Neutrophil (primary cell): Measurements from ENCODE around the gene ST13.
"Not testable (repeated sequence)": the region's sequence is repeated elsewhere in the genome, so short reads cannot be mapped to it uniquely, and the experiment has no call there.

ENCODE experiments used
- H3K27ac ChIP-seq: fragments of 200-600 bp; sonication (generic); 2 replicates; pipeline ENCODE4 v1.5.1; 2016; ENCODE audit warnings: mild to moderate bottlenecking, moderate library complexity
- H3K27me3 ChIP-seq: fragments of 200-600 bp; sonication (generic); 2 replicates; pipeline ENCODE4 v1.6.0; 2016; ENCODE audit warnings: mild to moderate bottlenecking
- H3K36me3 ChIP-seq: fragments of 200-600 bp; sonication (generic); 2 replicates; pipeline ENCODE4 v1.5.1; 2017
- H3K4me1 ChIP-seq, 2 experiments: fragments of 200-600 bp in 1 of 2; sonication (generic) in 1 of 2; 1 replicate in 1 of 2; 2 replicates in 1 of 2; pipeline versions ENCODE4 v1.5.1 to v1.6.1; 2013 to 2016; ENCODE audit warnings: low read depth in 1 of 2, low read length in 1 of 2, mild to moderate bottlenecking in 1 of 2, moderate library complexity in 1 of 2; ENCODE audit not compliant: control insufficient read depth in 1 of 2, insufficient read depth in 1 of 2
- H3K4me3 ChIP-seq, 2 experiments: fragments of 200-600 bp in 1 of 2; sonication (generic) in 1 of 2; 1 replicate in 1 of 2; 2 replicates in 1 of 2; pipeline ENCODE4 v1.5.1; 2013 to 2016; ENCODE audit warnings: low read depth in 1 of 2, low read length in 1 of 2, mild to moderate bottlenecking in 1 of 2, moderate library complexity in 1 of 2
- H3K9me3 ChIP-seq: fragments of 200-600 bp; sonication (generic); 2 replicates; pipeline ENCODE4 v1.5.1; 2016
- TF ChIP-seq, protein P1 (sequence below): fragments of 200-600 bp; sonication (generic); IDR thresholded peaks from 2 replicates; pipeline ENCODE4 v1.5.1; 2016; ENCODE audit warnings: antibody characterized with exemption

ST13 gene

DNA sequence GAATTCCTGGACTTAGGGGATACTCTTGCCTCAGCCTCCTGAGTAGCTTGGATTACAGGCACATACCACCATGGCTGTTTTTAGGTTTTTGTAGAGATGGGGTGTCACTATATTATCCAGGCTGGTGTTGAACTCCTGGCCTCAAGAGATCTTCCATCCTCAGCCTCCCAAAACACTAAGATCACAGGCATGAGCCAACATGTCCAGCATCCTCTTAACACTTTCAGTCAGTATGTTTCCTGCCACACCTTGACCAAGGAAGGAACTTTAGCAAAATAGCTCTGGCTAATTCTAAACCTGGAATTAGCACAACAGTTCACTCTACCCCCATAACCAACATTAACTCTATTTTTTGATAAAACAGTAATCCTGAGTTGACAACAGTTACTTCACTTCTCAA, 32.7 kb upstream of the ST13 start:
- H3K9me3 ChIP-seq: no peaks in the 10 kb centered on the region
- no peak overlapping the region for H3K27ac ChIP-seq
- H3K36me3 ChIP-seq: peaks cover 19% of the 10 kb centered on the region
- no peak overlapping the region for H3K4me3 ChIP-seq
- TF ChIP-seq, protein P1, sequence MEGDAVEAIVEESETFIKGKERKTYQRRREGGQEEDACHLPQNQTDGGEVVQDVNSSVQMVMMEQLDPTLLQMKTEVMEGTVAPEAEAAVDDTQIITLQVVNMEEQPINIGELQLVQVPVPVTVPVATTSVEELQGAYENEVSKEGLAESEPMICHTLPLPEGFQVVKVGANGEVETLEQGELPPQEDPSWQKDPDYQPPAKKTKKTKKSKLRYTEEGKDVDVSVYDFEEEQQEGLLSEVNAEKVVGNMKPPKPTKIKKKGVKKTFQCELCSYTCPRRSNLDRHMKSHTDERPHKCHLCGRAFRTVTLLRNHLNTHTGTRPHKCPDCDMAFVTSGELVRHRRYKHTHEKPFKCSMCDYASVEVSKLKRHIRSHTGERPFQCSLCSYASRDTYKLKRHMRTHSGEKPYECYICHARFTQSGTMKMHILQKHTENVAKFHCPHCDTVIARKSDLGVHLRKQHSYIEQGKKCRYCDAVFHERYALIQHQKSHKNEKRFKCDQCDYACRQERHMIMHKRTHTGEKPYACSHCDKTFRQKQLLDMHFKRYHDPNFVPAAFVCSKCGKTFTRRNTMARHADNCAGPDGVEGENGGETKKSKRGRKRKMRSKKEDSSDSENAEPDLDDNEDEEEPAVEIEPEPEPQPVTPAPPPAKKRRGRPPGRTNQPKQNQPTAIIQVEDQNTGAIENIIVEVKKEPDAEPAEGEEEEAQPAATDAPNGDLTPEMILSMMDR: no peak
- H3K4me1 ChIP-seq: no peaks in the 10 kb centered on the region
- no peaks in the 10 kb centered on the region for H3K27me3 ChIP-seq

DNA sequence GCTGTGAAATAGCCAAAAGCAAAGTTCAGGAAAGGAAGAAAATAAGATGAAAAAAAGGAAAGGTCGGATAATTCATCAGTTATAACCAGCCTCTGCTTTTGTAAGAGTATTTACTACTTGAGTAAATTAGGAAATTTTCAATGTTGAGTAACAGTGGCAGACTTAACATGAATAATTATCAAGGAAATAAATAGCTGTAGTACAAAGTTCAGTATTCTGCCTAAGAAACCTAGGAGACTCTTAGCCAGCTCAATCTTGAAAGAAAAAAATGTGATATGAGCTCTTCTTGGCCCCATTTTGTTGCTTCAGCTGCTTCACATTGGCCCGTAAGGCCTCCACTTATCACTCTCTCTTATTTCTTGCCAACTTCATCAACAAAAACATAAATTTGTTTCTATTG, 22.5 kb upstream of the ST13 start:
- TF ChIP-seq, protein P1: no peak
- no peak overlapping the region for H3K27ac ChIP-seq
- peaks cover 9% of the 10 kb centered on the region for H3K36me3 ChIP-seq
- H3K4me3 ChIP-seq: no peak overlapping the region
- H3K27me3 ChIP-seq: no peaks in the 10 kb centered on the region
- no peaks in the 10 kb centered on the region for H3K9me3 ChIP-seq
- no peaks in the 10 kb centered on the region for H3K4me1 ChIP-seq

GRCh38 chr22:40877488-40877887, 21.0 kb upstream of the ST13 start:
- Histone ChIP-seq H3K27me3 (no peaks in the 10 kb centered on the region), H3K27ac (no peak overlapping the region), H3K4me3 (no peak overlapping the region), H3K9me3 (no peaks in the 10 kb centered on the region), H3K4me1 (no peaks in the 10 kb centered on the region), H3K36me3 (peaks cover 9% of the 10 kb centered on the region)
- TF ChIP-seq, protein P1: no peak

- H3K27me3 ChIP-seq: no peaks in the 10 kb centered on the region
- TF ChIP-seq, protein P1: no peak
- no peak overlapping the region for H3K4me3 ChIP-seq
- no peak overlapping the region for H3K27ac ChIP-seq
- H3K36me3 ChIP-seq: peaks cover 3% of the 10 kb centered on the region
- no peaks in the 10 kb centered on the region for H3K4me1 ChIP-seq
- H3K9me3 ChIP-seq: no peaks in the 10 kb centered on the region
Observed at GRCh38 chr22:40876907-40877306, 20.5 kb upstream of the ST13 start.

DNA sequence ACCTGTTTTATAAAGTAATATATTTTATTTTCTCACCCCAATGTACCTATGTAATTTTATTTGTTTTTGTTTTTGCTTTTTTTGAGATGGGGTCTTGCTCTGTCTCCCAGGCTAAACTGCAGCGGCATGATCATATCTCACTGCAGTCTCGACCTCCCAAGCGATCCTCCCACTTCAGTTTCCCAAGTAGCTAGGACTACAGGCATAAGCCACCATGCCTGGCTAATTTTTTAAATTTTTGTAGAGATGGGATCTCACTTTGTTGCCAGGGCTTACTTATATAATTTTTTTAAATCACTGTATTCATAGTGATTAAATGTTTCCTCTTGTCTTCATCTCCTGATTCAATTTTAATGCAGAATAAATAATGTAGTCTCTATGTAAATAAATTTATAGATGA, 18.7 kb upstream of the ST13 start:
- Histone ChIP-seq H3K4me3 (no peak overlapping the region), H3K4me1 (no peaks in the 10 kb centered on the region), H3K27ac (no peak overlapping the region), H3K36me3 (peaks cover 4% of the 10 kb centered on the region), H3K9me3 (no peaks in the 10 kb centered on the region), H3K27me3 (no peaks in the 10 kb centered on the region)
- TF ChIP-seq, protein P1: no peak

- no peaks in the 10 kb centered on the region for H3K4me1 ChIP-seq
- no peaks in the 10 kb centered on the region for H3K27me3 ChIP-seq
- no peaks in the 10 kb centered on the region for H3K9me3 ChIP-seq
- no peak overlapping the region for H3K27ac ChIP-seq
- H3K36me3 ChIP-seq: peaks cover 11% of the 10 kb centered on the region
- no peak overlapping the region for H3K4me3 ChIP-seq
- TF ChIP-seq, protein P1: no peak
Observed at GRCh38 chr22:40874016-40874415, 17.6 kb upstream of the ST13 start.

GRCh38 chr22:40868379-40868778, 11.9 kb upstream of the ST13 start:
- not testable (repeated sequence) for H3K4me1 ChIP-seq, H3K27me3 ChIP-seq, H3K27ac ChIP-seq, H3K4me3 ChIP-seq, H3K9me3 ChIP-seq
- H3K36me3 ChIP-seq: peaks cover 11% of the 10 kb centered on the region
